ENCODE measurements around the gene EIF4A2. TPM values are rescaled to one million over a fixed set of nuclear protein-coding genes. Genes with fewer than 3 reads are reported as not detected.
"Not testable (repeated sequence)": the region's sequence is repeated elsewhere in the genome, so short reads cannot be mapped to it uniquely, and the experiment has no call there.

Gene EIF4A2
- total RNA-seq, 1 donor from 2014 or later, result 441 TPM

GRCh38 chr3:186798239-186798874 is 15.0 kb downstream of the EIF4A2 start:
- DNase-seq, result no peak
- H3K36me3 Mint-ChIP-seq (ENCODE audit: unreplicated experiment), result no peaks in the 10 kb centered on the region
- H3K27ac Mint-ChIP-seq (ENCODE audit: unreplicated experiment), result no peak overlapping the region
- H3K4me1 Mint-ChIP-seq (ENCODE audit: low read depth, unreplicated experiment), result no peaks in the 10 kb centered on the region
- no peak for TF ChIP-seq CTCF (IDR thresholded peaks at IDR 0.05; ENCODE audit: partially characterized antibody, unreplicated experiment)
- H3K4me3 Mint-ChIP-seq (ENCODE audit: unreplicated experiment), result no peak overlapping the region
- no peaks in the 10 kb centered on the region for H3K9me3 Mint-ChIP-seq (ENCODE audit: unreplicated experiment)
- H3K27me3 Mint-ChIP-seq (ENCODE audit: unreplicated experiment), result no peaks in the 10 kb centered on the region

- no peak for TF ChIP-seq CTCF (IDR thresholded peaks at IDR 0.05; ENCODE audit: partially characterized antibody, unreplicated experiment)
- no peaks in the 10 kb centered on the region for H3K36me3 Mint-ChIP-seq (ENCODE audit: unreplicated experiment)
- no peaks in the 10 kb centered on the region for H3K9me3 Mint-ChIP-seq (ENCODE audit: unreplicated experiment)
Measured at GRCh38 chr3:186800285-186800684, 16.9 kb downstream of the EIF4A2 start.

GRCh38 chr3:186802701-186803100 is 19.3 kb downstream of the EIF4A2 start:
- Mint-ChIP-seq H3K9me3 (ENCODE audit: unreplicated experiment) (no peaks in the 10 kb centered on the region), H3K36me3 (ENCODE audit: unreplicated experiment) (no peaks in the 10 kb centered on the region), H3K27me3 (ENCODE audit: unreplicated experiment) (no peaks in the 10 kb centered on the region), H3K4me1 (ENCODE audit: low read depth, unreplicated experiment) (no peaks in the 10 kb centered on the region), H3K4me3 (ENCODE audit: unreplicated experiment) (no peak overlapping the region), H3K27ac (ENCODE audit: unreplicated experiment) (no peak overlapping the region)
- DNase-seq, result no peak
- no peak for TF ChIP-seq CTCF (IDR thresholded peaks at IDR 0.05; ENCODE audit: partially characterized antibody, unreplicated experiment)

More at GRCh38 chr3:186800285-186800684, 16.9 kb downstream of the EIF4A2 start:
- Mint-ChIP-seq H3K4me3 (ENCODE audit: unreplicated experiment) (no peak overlapping the region), H3K27ac (ENCODE audit: unreplicated experiment) (no peak overlapping the region), H3K27me3 (ENCODE audit: unreplicated experiment) (no peaks in the 10 kb centered on the region), H3K4me1 (ENCODE audit: low read depth, unreplicated experiment) (no peaks in the 10 kb centered on the region)
- no peak for DNase-seq

GRCh38 chr3:186803447-186803846 is 20.1 kb downstream of the EIF4A2 start:
- not testable (repeated sequence) for DNase-seq; H3K9me3 Mint-ChIP-seq (ENCODE audit: unreplicated experiment); H3K4me1 Mint-ChIP-seq (ENCODE audit: low read depth, unreplicated experiment); H3K4me3 Mint-ChIP-seq (ENCODE audit: unreplicated experiment); H3K36me3 Mint-ChIP-seq (ENCODE audit: unreplicated experiment); H3K27ac Mint-ChIP-seq (ENCODE audit: unreplicated experiment); H3K27me3 Mint-ChIP-seq (ENCODE audit: unreplicated experiment)

GRCh38 chr3:186806089-186807055 is 23.0 kb downstream of the EIF4A2 start, which contains the start of gene RFC4:
Gene RFC4, minus strand, starts transcription at chr3:186806482. Its CDS starts 1,769 bp downstream, at chr3:186804713.
- no peaks in the 10 kb centered on the region for H3K4me1 Mint-ChIP-seq (ENCODE audit: low read depth, unreplicated experiment)
- DNase-seq, result peak; percentile 86
- H3K27me3 Mint-ChIP-seq (ENCODE audit: unreplicated experiment), result no peaks in the 10 kb centered on the region
- H3K4me3 Mint-ChIP-seq (ENCODE audit: unreplicated experiment), result peak within 1 kb of the TSS; percentile 90
- no peaks in the 10 kb centered on the region for H3K36me3 Mint-ChIP-seq (ENCODE audit: unreplicated experiment)
- peak within 1 kb of the TSS; percentile 72 for H3K27ac Mint-ChIP-seq (ENCODE audit: unreplicated experiment)
- TF ChIP-seq CTCF (IDR thresholded peaks at IDR 0.05; ENCODE audit: partially characterized antibody, unreplicated experiment), result no peak
- H3K9me3 Mint-ChIP-seq (ENCODE audit: unreplicated experiment), result no peaks in the 10 kb centered on the region
